Activated naive CD4-positive, alpha-beta T cell treated with anti-CD3 and anti-CD28 coated beads, Interleukin-2, amount 10 ng/mL, durations not matched to agents 7 days and 5 days (primary cell): ENCODE measurements around the gene EVA1A.

Source experiments
- CTCF ChIA-PET: fragments of 350-600 bp; sonication (Branson Sonifier 250); formaldehyde crosslinking; loops from one replicate; lab custom pipeline; 2021; ENCODE audit warnings: antibody characterized with exemption; lab: Charles Lee
- DNase-seq: peaks from one replicate; pipeline ENCODE4 v3.0.0-alpha.2; 2020
- H3K27ac Mint-ChIP-seq: one replicate; pipeline ENCODE4 v1.8.0; 2021; ENCODE audit warnings: mild to moderate bottlenecking, moderate library complexity, mixed read lengths
- H3K27me3 Mint-ChIP-seq: one replicate; pipeline ENCODE4 v1.8.0; 2021; ENCODE audit warnings: mild to moderate bottlenecking, mixed read lengths
- H3K36me3 Mint-ChIP-seq: one replicate; pipeline ENCODE4 v1.8.0; 2021; ENCODE audit warnings: mixed read lengths
- H3K4me1 Mint-ChIP-seq: one replicate; pipeline ENCODE4 v1.8.0; 2021; ENCODE audit warnings: mixed read lengths
- H3K4me3 Mint-ChIP-seq: one replicate; pipeline ENCODE4 v1.8.0; 2021; ENCODE audit warnings: mild to moderate bottlenecking, moderate library complexity, mixed read lengths
- H3K9me3 Mint-ChIP-seq: one replicate; pipeline ENCODE4 v1.8.0; 2021; ENCODE audit warnings: mixed read lengths

Gene EVA1A

GRCh38 chr2:75562513-75562864 lies 1.8 kb upstream of the EVA1A start:
- CTCF ChIA-PET, result no interaction called here
- no peaks in the 10 kb centered on the region for H3K9me3 Mint-ChIP-seq
- peaks cover 17% of the 10 kb centered on the region for H3K4me1 Mint-ChIP-seq
- peaks cover 53% of the 10 kb centered on the region for H3K27me3 Mint-ChIP-seq
- H3K4me3 Mint-ChIP-seq, result no peak overlapping the region
- no peak for DNase-seq
- H3K27ac Mint-ChIP-seq, result no peak overlapping the region
- no peaks in the 10 kb centered on the region for H3K36me3 Mint-ChIP-seq

GRCh38 chr2:75561566-75562512 lies 1.1 kb upstream of the EVA1A start:
- Mint-ChIP-seq H3K9me3 (no peaks in the 10 kb centered on the region), H3K27me3 (peaks cover 54% of the 10 kb centered on the region), H3K36me3 (no peaks in the 10 kb centered on the region), H3K27ac (no peak overlapping the region), H3K4me1 (peaks cover 17% of the 10 kb centered on the region), H3K4me3 (peak overlapping the region; percentile 71)
- CTCF ChIA-PET, result interaction anchor here (1.0 kb wide), 1 partner anchor 66 kb away, joined by 4 read pairs; no protein-coding TSS in a partner anchor
- no peak for DNase-seq

- H3K9me3 Mint-ChIP-seq, result no peaks in the 10 kb centered on the region
- H3K4me1 Mint-ChIP-seq, result peaks cover 17% of the 10 kb centered on the region
- H3K27ac Mint-ChIP-seq, result peak overlapping the region; percentile 29
- H3K4me3 Mint-ChIP-seq, result peak overlapping the region; percentile 76
- DNase-seq, result peak; percentile 31
- H3K36me3 Mint-ChIP-seq, result no peaks in the 10 kb centered on the region
- H3K27me3 Mint-ChIP-seq, result peaks cover 61% of the 10 kb centered on the region
- CTCF ChIA-PET, result no interaction called here
Observed at GRCh38 chr2:75560022-75560767, 544 bp downstream of the EVA1A start.

- CTCF ChIA-PET, result no interaction called here
- Mint-ChIP-seq H3K27me3 (peaks cover 58% of the 10 kb centered on the region), H3K4me3 (peak overlapping the region; percentile 76), H3K27ac (no peak overlapping the region), H3K9me3 (no peaks in the 10 kb centered on the region), H3K36me3 (no peaks in the 10 kb centered on the region), H3K4me1 (peaks cover 17% of the 10 kb centered on the region)
- DNase-seq, result no peak
Observed at GRCh38 chr2:75559680-75560021, 1.1 kb downstream of the EVA1A start.

- Mint-ChIP-seq H3K4me1 (peaks cover 17% of the 10 kb centered on the region), H3K36me3 (no peaks in the 10 kb centered on the region), H3K9me3 (no peaks in the 10 kb centered on the region), H3K27me3 (peaks cover 54% of the 10 kb centered on the region), H3K27ac (no peak overlapping the region), H3K4me3 (no peak overlapping the region)
- DNase-seq, result no peak
- CTCF ChIA-PET, result no interaction called here
Observed at GRCh38 chr2:75558786-75559679, 1.7 kb downstream of the EVA1A start.

GRCh38 chr2:75558136-75558535 lies 2.6 kb downstream of the EVA1A start:
- no peaks in the 10 kb centered on the region for H3K36me3 Mint-ChIP-seq
- peaks cover 17% of the 10 kb centered on the region for H3K4me1 Mint-ChIP-seq
- DNase-seq, result no peak
- H3K4me3 Mint-ChIP-seq, result no peak overlapping the region
- CTCF ChIA-PET, result no interaction called here
- H3K27ac Mint-ChIP-seq, result no peak overlapping the region
- peaks cover 54% of the 10 kb centered on the region for H3K27me3 Mint-ChIP-seq
- no peaks in the 10 kb centered on the region for H3K9me3 Mint-ChIP-seq

- H3K27me3 Mint-ChIP-seq, result peaks cover 51% of the 10 kb centered on the region
Observed at GRCh38 chr2:75557474-75558133, 3.1 kb downstream of the EVA1A start.

GRCh38 chr2:75556679-75557366 lies 3.9 kb downstream of the EVA1A start:
- CTCF ChIA-PET, result no interaction called here
- peaks cover 17% of the 10 kb centered on the region for H3K4me1 Mint-ChIP-seq

More at GRCh38 chr2:75557474-75558133, 3.1 kb downstream of the EVA1A start:
- CTCF ChIA-PET, result no interaction called here
- Mint-ChIP-seq H3K27ac (no peak overlapping the region), H3K4me3 (no peak overlapping the region), H3K4me1 (peaks cover 17% of the 10 kb centered on the region), H3K36me3 (no peaks in the 10 kb centered on the region), H3K9me3 (no peaks in the 10 kb centered on the region)
- DNase-seq, result no peak

GRCh38 chr2:75555701-75556100 lies 5.0 kb downstream of the EVA1A start:
- Mint-ChIP-seq H3K36me3 (no peaks in the 10 kb centered on the region), H3K27me3 (peaks cover 39% of the 10 kb centered on the region), H3K27ac (no peak overlapping the region), H3K9me3 (no peaks in the 10 kb centered on the region), H3K4me3 (no peak overlapping the region), H3K4me1 (peaks cover 9% of the 10 kb centered on the region)
- CTCF ChIA-PET, result no interaction called here
- DNase-seq, result no peak

More at GRCh38 chr2:75556679-75557366, 3.9 kb downstream of the EVA1A start:
- H3K27ac Mint-ChIP-seq, result no peak overlapping the region
- H3K36me3 Mint-ChIP-seq, result no peaks in the 10 kb centered on the region
- H3K9me3 Mint-ChIP-seq, result no peaks in the 10 kb centered on the region
- no peak overlapping the region for H3K4me3 Mint-ChIP-seq
- DNase-seq, result no peak
- peaks cover 47% of the 10 kb centered on the region for H3K27me3 Mint-ChIP-seq

GRCh38 chr2:75553935-75554531 lies 6.7 kb downstream of the EVA1A start:
- Mint-ChIP-seq H3K4me1 (no peaks in the 10 kb centered on the region), H3K27me3 (peaks cover 26% of the 10 kb centered on the region), H3K27ac (no peak overlapping the region), H3K36me3 (no peaks in the 10 kb centered on the region), H3K4me3 (no peak overlapping the region), H3K9me3 (no peaks in the 10 kb centered on the region)
- no peak for DNase-seq
- CTCF ChIA-PET, result no interaction called here

GRCh38 chr2:75552222-75552621 lies 8.5 kb downstream of the EVA1A start:
- CTCF ChIA-PET, result no interaction called here
- Mint-ChIP-seq H3K9me3 (no peaks in the 10 kb centered on the region), H3K27ac (no peak overlapping the region), H3K4me3 (no peak overlapping the region), H3K4me1 (no peaks in the 10 kb centered on the region), H3K27me3 (peaks cover 26% of the 10 kb centered on the region), H3K36me3 (no peaks in the 10 kb centered on the region)
- DNase-seq, result no peak

GRCh38 chr2:75551434-75551833 lies 9.3 kb downstream of the EVA1A start:
- Mint-ChIP-seq H3K27ac (no peak overlapping the region), H3K27me3 (peaks cover 21% of the 10 kb centered on the region), H3K9me3 (no peaks in the 10 kb centered on the region), H3K4me1 (no peaks in the 10 kb centered on the region), H3K36me3 (no peaks in the 10 kb centered on the region), H3K4me3 (no peak overlapping the region)
- no peak for DNase-seq
- CTCF ChIA-PET, result interaction anchor here (0.6 kb wide), 1 partner anchor 323 kb away, joined by 4 read pairs; no protein-coding TSS in a partner anchor
